Thyroid gland (tissue), 4 donors: ENCODE results near the gene LAPTM4A.

ENCODE experiments used
- POLR2A ChIP-seq, 2 donors: fragments of 450-650 bp; IDR thresholded peaks; one replicate each; pipeline ENCODE4 v1.6.1; 2017; ENCODE audit warnings: antibody characterized with exemption in 2 of 2, mild to moderate bottlenecking in 2 of 2, moderate library complexity in 1 of 2
- TF ChIP-seq, protein P1 (sequence below), 6 experiments: fragments of 200-600 bp in 3 of 6; fragments of 450-650 bp in 3 of 6; sonication (generic) in 3 of 6; IDR thresholded peaks; one replicate each; pipeline ENCODE4 v1.5.1; 2016 to 2019; ENCODE audit warnings: antibody characterized with exemption in 6 of 6, mild to moderate bottlenecking in 2 of 6, inconsistent platforms in 1 of 6, moderate library complexity in 1 of 6

DNA sequence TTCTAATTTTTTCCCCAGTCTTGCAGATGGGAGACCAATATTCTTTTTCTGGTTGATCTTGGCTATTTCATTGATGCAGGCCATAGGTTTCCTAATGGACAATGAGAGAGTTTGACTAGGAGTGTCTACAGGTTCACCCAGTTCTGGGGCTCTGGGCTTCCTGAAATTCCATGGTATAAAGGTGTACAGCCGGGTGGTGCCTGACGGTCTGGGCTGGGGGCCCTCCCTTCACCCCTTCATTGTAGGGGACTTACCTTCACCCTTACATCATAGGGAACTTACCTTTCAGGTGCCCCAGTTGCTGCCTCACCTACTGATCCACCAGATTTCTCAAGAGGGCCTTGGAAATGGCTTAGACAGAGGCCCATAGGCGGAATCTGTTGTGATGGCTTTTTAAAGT lies 13.0 kb upstream of the LAPTM4A start:
- TF ChIP-seq, protein P1, sequence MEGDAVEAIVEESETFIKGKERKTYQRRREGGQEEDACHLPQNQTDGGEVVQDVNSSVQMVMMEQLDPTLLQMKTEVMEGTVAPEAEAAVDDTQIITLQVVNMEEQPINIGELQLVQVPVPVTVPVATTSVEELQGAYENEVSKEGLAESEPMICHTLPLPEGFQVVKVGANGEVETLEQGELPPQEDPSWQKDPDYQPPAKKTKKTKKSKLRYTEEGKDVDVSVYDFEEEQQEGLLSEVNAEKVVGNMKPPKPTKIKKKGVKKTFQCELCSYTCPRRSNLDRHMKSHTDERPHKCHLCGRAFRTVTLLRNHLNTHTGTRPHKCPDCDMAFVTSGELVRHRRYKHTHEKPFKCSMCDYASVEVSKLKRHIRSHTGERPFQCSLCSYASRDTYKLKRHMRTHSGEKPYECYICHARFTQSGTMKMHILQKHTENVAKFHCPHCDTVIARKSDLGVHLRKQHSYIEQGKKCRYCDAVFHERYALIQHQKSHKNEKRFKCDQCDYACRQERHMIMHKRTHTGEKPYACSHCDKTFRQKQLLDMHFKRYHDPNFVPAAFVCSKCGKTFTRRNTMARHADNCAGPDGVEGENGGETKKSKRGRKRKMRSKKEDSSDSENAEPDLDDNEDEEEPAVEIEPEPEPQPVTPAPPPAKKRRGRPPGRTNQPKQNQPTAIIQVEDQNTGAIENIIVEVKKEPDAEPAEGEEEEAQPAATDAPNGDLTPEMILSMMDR (IDR thresholded peaks at IDR 0.05): no peak
- no peak for TF ChIP-seq POLR2A (IDR thresholded peaks at IDR 0.05)
